GM12891 (cell line): ENCODE measurements around the gene SOD2.

ENCODE experiments used
- POLR2A ChIP-seq: IDR thresholded peaks from 2 replicates; pipeline ENCODE4 v1.6.1; 2011; ENCODE audit warnings: low read depth, low read length, control low read depth
- POLR2AphosphoS5 ChIP-seq: IDR thresholded peaks from 2 replicates; pipeline ENCODE4 v1.6.1; 2011; ENCODE audit warnings: low read depth, low read length, control low read depth
- POU2F2 ChIP-seq: IDR thresholded peaks from 2 replicates; pipeline ENCODE4 v1.6.1; 2011; ENCODE audit warnings: low read depth, mild to moderate bottlenecking, control low read depth, low read length, moderate library complexity
- SPI1 ChIP-seq: IDR thresholded peaks from 2 replicates; pipeline ENCODE4 v1.6.1; 2011; ENCODE audit warnings: low read depth, low read length, control low read depth
- TAF1 ChIP-seq: IDR thresholded peaks from 2 replicates; pipeline ENCODE4 v1.6.1; 2011; ENCODE audit warnings: low read depth, low read length, control low read depth

DNA sequence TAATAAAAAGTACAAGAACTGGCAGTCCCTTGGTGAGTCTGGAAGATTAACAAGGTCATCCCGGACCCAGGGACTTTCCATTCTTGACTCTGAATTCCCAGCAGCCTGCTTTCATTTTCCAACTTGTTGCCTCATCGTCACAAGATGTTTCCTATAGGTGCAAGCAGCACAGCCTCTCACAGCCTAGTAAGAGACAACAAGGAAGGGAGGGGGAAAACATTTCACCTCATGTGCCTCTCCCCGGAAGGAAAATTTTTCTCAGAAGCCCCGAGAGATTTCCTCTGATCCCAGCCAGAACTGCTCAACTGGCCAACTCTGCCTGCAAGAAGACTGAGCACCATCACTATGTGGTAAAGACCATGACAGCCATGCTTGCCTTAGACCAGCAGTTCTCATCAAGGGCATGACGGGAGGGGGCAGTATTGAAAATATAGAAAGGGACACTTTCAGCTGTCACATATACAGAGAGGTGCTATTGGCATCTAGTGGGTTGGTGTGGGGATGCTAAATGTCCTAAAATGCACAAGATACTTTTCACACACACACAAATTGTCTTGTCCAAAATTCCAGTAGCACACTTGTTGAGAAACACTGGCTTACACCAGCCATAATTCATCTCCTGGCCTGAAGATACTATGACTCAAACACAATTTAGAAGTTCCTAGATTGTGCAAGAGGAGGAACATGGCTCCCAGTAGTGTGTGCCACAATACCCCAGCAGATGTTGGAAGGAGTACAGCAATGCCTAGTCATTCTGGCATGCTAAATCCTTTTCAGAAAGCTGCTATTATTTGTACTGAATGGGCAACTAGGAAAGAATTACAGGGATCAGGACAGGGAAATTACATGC lies 23.4 kb upstream of the SOD2 start:
- no peak for TF ChIP-seq POLR2A
- TF ChIP-seq POLR2AphosphoS5 = no peak
- no peak for TF ChIP-seq TAF1
- no peak for TF ChIP-seq SPI1
- no peak for TF ChIP-seq POU2F2
